HG02588 (cell line): Measurements from ENCODE around the gene DHRS9.
"Not testable (repeated sequence)": the region's sequence is repeated elsewhere in the genome, so short reads cannot be mapped to it uniquely, and the experiment has no call there.

ENCODE experiments used
- ATAC-seq: cut with Tn5 transposase; IDR thresholded peaks from one replicate; pipeline ENCODE4 v1.9.1; 2021; ENCODE audit warnings: mild to moderate bottlenecking, moderate library complexity; ENCODE audit not compliant: unreplicated experiment

DHRS9 gene

GRCh38 chr2:169131587-169132512 lies 62.5 kb downstream of the DHRS9 start:
- peak; percentile 67 for ATAC-seq

- ATAC-seq, result not testable (repeated sequence)
These were observed 64.9 kb downstream of the DHRS9 start for GRCh38 chr2:169134272-169134671.

GRCh38 chr2:169136428-169136827 lies 67.1 kb downstream of the DHRS9 start:
- ATAC-seq, result not testable (repeated sequence)

GRCh38 chr2:169136885-169137534 lies 67.6 kb downstream of the DHRS9 start:
- ATAC-seq, result no peak

GRCh38 chr2:169137924-169138323 lies 68.6 kb downstream of the DHRS9 start:
- no peak for ATAC-seq

- ATAC-seq, result no peak
These were observed 69.8 kb downstream of the DHRS9 start for GRCh38 chr2:169139145-169139544.

- ATAC-seq, result no peak
These were observed 70.8 kb downstream of the DHRS9 start for GRCh38 chr2:169139993-169140767.

- ATAC-seq, result no peak
These were observed 72.5 kb downstream of the DHRS9 start for GRCh38 chr2:169141713-169142352.

GRCh38 chr2:169143998-169144397 lies 74.6 kb downstream of the DHRS9 start:
- no peak for ATAC-seq
